Muscle of arm (tissue), 12 donors: ENCODE results near the gene PKNOX2. TPM values are rescaled to one million over a fixed set of nuclear protein-coding genes. Genes with fewer than 3 reads are reported as not detected.

Source experiments
- DNase-seq: peaks from one replicate; pipeline ENCODE4 v3.0.0-alpha.2; 2013
- polyA plus RNA-seq, 12 donors: library from polyadenylated mRNA; unstranded; fragments of 120-200 nt; gene quantifications; one replicate each; pipeline ENCODE4 v1.2.1, GENCODE V29; 2013; ENCODE audit not compliant: insufficient read length in 12 of 12

Gene PKNOX2
- polyA plus RNA-seq, 12 donors, result 18.8 to 53.6 (median 25.8) TPM; not detected in 1

DNA sequence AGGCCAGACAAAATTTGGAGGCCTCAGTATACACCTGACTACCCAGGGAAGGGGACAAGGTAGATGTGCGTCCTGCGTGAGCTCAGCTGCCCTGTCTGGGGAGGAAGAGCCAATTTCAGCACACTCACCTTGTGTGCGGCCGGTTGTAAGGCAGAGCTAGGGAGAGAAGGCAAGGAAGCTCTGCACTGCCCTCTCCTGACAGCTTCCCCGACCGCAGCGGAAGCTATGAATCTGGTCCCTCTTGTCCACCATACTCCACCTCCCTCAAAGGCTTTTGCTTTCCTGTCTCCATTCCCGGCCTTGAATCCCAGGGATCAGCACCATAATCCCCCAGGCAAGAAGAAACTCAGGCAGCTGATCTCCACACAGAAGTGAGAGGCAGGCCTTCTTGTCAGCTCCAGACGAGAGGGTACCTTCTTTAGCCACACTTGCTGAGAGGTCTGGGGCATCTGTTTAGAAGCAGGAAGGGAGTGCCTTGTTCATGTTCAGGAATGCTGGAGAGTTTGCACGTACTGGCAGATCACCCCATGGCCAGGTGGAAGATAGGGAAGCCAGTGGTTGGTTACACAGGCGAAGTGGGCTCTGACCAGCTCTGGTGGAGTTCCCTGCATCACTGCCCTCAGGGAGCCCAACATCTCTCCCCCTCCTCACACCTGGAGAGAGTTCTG is 269.0 kb downstream of the PKNOX2 start:
- DNase-seq, result peak; percentile 41

DNA sequence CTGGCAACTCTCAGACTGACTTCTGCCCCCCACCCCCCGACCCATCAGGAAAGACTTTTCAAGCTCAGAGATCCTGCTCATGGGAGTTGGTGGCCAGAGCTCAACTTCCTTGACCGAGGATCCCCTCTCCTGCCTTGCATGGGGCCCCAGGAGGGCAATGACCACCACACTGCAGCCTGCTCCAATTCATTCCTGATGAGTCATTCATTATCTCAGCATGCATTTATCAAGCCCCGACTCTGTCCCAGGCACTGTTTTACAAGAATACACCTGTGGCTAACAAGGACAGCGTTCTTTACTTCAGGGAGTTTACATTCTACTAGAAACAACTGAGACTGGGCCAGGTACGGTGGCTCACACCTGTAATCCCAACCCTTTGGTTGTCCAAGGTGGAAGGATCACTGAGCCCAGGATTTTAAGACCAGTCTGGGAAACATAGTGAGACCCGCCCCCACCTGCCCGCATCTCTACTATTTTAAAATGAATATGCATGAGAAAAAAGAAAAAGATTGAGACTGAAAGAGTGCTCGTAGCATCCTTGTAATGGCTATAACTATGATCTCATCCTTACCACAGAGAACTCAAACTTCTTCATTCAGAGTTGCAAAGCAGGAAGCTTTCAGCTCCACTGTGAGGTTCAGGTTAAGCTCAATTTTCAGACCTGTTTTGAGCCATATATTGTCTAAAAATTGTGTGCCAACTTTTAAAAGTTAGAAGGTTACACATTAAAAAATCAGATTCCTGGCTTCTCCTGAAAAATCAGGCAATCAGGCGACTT is 271.1 kb downstream of the PKNOX2 start:
- DNase-seq, result no peak

DNA sequence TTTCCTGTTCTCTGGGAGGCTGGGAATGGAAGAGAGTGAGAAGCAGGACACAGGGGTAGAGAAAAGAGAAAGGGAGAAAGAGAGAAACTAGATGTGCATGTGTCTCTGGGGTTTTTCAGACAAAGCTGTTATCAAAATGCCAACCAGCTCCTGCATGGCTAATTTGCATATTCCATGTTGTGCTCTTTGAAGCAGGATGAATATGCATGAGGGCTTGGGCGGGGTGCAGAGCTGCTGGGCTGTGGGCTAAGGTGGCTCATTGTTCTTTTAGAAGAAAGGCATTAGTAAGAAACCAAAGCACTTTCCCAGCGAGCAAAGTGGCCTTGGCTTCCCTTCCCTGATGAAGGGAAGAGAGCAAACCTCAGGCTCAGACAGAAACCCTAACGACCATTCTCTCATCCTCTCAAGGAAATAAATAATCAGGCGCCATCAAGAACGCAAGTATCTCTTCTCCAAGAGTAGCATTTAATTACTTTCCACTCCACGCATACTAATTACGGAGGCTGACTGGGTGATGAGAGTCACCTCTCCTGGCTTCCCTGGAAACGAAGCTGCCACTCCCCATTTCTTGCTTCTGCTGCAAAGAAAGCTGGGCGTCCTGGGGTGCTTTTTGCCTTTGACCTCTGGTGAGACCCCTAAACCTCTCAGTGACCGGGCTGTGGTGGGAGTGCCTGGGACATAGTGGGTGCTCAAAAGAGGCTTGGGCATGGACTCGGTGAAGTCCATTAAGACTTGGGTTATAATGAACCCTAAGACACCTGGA is 277.3 kb downstream of the PKNOX2 start:
- DNase-seq, result no peak

DNA sequence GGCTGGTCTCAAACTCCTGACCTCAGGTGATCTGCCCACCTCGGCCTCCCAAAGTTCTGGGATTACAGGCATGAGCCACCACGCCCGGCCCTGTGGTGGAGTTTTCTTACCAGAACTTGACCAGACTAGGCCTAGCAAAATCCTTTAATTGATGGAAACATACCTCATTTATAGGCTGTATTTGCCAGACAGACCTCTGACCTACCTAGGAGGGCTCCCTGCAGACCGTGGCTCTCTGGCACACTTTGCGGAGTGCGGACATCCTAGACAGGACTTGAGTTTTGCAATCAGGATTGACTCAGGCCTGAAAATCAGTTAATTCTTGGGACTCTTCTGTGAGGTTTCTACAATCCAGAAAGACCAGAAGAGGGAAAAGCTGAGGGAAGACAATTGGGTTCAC is 278.4 kb downstream of the PKNOX2 start:
- DNase-seq, result no peak

DNA sequence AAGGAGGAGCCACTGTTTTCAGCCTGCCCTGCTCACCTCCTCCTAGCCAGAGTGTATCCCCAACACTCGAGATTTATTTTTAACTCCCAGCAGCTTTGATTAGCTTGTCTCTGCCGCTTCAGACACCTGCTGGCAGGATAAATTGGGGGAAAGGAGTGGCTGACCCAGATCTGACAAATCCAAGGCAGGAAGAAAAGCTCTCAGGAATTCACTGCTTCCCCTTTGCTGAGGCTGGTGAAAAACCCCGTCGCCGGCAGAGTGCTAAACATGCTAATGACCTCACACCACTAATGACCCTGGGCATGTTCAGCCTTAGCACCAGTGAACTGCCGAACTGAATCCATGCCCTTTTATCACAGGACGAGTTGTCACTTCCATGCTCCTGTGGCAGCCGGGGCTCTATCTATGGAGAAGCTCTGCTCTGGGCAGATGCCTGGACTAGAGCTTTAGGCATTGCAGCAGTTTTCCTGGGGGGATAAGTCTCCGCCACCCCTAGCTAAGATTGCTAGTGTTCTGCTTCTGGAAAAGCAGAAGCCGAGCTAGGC is 279.3 kb downstream of the PKNOX2 start:
- DNase-seq, result no peak

DNA sequence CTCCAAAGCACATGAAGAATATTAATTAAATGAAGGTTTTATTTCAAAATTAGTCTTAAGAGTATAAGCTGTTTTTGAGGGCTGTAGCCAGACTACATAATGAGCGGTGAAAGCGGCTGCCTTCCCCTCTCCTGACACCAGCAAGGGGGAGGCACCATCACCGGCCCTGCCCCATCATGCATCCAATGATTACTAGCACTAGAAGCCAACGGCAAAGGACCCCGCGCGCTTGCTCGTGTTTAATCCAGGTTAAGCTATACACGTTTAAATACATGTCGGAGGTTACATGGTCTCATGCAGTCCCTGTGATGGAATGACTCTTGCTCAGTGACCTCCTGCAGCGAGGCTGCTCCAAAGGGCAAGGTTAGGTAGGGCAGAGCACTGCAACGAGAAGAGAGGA is 281.2 kb downstream of the PKNOX2 start:
- no peak for DNase-seq

DNA sequence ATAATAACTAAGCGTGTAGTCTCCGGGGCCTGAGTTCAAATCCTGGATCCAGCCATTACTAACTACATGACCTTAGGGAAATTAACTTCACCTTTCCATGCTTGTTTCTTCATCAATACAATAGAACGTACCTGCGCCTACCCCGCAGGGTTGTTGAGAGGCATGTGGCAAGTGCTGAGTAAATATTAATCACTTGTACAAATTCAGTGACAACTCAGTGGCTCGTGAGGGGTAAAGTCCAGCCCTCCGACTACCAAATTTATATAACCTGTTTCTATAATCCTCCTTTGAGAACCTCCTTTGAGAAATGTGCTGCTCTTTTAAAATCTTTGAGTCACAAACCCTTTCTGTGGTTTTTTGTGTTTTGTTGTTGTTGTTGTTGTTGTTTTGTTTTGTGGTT is 281.7 kb downstream of the PKNOX2 start:
- no peak for DNase-seq

DNA sequence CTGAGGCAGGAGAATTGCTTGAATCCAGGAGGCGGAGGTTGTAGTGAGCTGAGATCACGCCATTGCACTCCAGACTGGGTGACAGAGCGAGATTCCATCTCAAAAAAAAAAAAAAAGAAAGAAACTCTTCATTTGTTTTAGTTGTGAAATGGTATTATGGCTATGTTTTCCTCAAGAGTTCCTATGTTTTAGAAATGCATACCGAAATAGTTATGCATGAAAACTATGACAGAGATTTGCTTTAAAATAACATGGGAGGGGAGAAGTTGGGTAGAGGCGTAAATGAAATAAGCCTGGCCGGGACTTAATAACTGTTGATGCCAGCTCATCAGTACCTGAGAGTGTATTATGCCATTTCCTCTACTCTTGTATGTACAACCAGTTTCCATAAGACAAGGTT is 283.2 kb downstream of the PKNOX2 start:
- DNase-seq, result no peak

DNA sequence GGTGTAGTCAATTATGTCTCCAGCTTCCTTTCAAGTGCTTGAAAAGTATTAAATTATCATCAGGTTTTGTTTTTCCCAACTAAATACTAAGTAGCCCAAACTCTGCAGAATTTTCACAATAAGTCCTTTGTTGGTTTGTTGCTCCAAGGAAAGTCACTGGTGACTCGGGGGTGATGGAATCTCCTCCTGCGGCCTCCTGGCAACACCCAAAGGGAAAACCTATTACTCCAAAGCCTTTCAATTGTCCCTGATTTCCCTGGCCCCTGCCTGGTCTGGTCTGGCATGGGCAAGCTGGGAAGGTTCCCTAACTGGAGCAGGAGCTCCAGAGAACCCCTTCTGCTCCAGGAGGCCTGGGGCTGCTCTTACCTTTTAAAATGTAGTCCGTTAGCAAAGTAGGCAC is 283.6 kb downstream of the PKNOX2 start:
- DNase-seq, result no peak

DNA sequence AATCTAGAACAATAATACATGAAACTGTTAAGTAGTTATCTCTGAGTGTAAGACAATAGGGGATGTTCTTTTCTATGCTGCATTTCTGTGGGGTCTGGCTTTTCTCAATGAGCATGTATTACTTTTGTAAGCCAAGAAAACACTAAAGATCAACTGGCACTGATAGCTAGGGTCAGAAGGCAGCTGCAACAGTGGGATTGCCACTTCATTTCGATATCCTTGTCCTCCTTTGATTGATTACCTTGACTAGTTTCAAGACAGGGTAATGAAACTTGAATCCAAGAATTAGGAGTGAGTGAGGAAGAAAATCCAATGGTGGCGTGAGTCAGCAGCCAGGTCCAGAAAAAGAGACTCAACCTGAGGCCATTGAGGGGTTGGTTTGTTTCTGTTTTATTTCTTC is 285.0 kb downstream of the PKNOX2 start:
- no peak for DNase-seq

DNA sequence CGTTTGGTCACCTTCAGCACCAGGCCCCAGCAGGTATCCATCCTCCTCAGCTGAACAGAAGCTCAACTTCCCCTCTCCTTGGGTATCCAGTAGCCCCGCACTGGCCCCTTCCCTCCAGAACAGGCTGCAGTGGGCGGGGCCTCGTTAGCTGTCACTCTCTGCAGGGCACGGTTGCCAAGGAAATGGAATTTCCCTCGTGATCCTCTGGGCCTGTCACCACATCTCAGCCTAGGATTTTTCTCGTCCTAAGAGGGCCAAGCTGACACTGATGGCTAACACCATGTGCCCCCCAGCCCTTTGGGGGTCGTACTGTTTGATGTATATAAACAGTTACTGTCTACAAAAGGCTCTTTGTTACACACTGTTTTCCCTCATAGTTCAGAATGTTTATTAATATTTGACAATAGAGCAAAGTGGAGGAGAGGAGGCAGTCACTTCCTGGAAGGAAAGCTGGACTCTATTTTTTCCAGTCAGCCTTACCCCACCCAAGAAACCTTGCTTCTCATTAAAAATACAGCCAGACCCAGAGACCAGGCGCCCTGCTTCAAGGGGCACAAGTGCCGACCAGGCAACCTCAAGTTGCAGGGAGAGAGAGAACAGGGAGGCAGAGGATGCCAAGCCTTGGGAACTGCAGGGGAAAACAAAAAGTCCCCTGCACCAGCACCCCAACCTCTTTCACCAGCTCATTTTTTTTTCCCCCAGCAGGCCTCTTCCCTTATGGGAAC is 287.0 kb downstream of the PKNOX2 start:
- no peak for DNase-seq

DNA sequence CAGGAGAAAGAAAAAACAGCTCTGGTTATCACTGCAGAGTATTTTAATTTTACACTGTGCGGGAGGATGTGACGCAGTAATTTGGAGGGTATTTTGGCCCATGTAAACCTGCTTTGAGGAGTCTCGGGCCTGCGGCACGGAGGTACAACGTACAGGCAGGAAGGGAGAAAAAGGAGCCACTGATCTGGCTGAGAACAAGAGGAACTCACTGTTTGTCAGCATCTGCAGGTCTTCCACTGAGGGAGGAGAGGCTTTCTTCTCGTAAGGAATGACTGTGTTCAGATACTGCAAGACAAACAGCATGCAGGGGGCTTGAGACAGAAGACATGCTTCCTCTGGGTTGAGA is 287.5 kb downstream of the PKNOX2 start:
- no peak for DNase-seq

DNA sequence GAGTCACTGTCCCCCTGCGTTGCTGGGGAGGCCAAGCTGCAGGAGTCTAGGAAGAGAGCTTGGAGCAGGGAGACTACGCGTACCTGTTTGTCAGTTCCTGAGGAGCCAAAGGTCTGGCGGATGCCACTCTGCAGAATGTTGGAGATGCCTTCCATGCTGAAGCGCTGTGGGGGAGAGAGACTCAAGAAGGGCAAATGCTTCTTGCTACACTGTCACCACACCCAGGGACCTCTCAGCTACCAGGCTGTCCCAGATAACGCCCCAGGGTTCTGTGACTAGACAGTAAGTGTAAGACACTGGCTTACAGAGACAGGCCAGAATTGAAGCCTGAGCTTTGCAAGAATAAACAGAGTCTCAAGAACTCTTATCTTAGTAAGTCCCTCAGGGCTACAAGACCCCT is 289.5 kb downstream of the PKNOX2 start:
- no peak for DNase-seq

DNA sequence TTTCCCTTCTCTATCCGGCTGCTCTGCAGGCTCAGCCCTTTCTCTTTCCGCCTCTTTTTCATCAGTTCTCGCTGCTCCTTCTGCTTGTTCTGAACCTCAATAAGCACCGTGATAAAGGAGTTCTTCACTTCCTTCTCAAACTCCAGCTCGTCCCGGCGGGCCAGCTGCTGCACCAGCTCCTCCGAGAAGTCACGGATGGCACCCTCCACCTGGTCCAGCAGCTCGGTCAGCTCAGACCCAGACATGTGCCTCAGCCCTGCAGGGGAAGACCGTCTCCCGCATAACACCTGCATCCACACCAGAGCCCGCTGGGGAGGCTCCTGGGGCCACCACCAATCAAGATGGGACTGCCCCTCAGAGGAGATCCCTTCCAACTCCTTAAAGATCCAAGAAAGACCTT is 291.3 kb downstream of the PKNOX2 start:
- DNase-seq, result no peak

DNA sequence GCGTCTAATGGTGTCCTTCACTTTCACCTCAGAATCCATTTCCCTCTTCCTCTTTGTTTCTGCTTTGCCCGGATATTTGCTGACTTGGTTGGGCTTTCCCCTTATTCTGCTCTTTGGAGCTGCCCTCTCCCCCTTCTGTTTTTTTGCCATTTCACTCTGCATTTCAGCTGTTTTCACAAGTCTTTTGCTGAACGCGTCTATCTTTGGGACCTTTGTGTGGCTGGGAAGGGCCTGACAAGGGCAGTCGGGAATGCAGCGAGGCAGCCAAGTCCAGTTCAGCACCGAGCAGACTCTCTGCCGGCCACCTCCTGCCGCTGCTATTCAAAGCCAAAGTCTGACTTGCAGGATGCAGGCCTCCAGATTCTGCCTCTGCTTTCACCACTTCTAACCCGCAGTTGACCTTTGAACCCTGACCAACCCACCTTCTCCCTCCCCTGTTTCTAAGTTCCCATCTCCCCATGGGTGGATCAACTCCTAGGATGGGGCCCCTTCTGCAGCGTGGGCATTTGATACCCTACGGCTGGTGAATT is 293.3 kb downstream of the PKNOX2 start:
- peak; percentile 54 for DNase-seq

DNA sequence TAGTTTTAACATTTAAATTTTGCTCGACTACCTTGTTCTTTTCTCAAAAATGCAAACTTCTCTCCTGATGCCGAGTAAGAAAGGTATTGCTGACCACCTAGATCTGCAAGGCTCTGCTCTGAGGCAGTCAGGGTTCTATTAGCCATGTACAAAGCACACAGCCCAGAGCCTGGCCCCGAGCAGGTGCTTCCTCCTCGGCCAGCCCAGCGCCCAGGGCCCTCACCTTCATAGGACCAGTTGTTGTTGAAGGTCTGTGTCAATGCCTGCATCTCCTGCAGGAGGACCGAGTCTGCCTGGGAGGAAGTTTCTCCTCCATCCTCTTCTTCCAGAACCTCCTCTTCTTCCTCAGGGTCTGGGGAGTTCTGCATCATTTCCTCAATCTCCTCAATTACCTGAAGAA is 295.7 kb downstream of the PKNOX2 start:
- no peak for DNase-seq

DNA sequence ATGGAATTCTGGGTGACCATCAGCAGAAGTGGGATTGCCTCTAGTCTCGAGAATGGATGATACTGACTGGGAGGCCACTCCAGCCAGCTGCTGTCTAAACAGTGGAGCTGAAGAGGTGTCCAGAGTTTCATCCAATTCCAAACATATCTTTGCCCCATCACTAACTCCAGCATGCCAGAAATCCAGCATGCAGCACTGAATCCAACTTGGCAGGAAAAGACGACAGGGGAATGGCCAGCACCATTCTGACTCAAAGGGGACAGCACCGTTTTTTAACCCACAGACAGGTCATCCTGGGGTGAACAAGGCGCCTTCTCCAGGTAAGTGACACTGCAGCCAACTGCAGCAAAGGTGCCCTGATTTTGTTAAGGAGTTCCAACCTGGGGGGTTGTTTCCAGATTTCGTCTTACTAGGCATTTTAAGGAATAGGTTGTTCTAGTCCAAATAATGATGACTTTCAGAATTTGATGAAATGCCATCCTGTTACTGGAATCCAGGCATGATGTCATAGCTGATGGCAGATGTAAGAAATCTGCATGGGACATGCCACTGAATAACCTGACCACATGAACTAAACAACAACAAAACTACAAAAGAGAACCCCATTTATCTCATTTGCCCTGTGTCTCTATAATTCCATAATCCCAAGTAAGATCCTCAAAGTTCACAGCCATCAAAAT is 299.2 kb downstream of the PKNOX2 start:
- no peak for DNase-seq

DNA sequence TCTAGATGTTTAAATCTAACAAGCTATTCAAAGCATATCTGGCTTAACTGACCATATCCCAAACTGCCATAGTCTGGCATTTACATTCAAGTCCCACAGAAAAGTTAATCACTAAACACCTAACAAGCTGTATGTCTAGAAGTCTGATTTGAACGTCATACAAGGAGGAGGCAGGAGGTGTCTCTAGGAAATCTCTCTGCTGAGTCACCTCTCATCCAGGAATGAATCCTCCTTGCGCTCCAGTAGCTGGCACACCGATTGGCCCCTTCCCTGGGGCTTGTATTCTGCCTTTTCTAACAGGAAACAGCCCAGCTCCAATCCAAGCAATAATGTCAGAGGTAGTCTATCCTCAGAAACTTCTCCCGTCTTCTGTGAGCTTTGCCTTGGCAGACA is 299.7 kb downstream of the PKNOX2 start:
- no peak for DNase-seq

DNA sequence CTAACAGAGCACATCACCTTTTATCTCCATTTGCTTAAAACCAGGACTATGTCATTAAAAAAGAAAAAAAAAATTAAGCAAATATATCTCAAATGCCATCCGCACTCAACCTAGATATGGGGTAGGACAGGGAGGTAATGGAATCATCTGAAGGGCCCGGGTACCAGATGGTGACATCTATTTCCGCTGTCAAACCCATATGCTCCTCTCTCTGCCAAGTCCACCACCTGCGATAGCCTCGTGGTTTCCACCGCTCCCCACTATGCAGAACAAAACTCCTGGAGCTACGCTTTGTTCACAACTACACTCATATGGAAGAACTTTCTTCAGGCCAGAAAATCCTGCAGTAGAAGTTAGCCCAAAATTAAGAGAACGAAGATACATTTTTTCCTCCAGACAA is 300.1 kb downstream of the PKNOX2 start:
- DNase-seq, result no peak

DNA sequence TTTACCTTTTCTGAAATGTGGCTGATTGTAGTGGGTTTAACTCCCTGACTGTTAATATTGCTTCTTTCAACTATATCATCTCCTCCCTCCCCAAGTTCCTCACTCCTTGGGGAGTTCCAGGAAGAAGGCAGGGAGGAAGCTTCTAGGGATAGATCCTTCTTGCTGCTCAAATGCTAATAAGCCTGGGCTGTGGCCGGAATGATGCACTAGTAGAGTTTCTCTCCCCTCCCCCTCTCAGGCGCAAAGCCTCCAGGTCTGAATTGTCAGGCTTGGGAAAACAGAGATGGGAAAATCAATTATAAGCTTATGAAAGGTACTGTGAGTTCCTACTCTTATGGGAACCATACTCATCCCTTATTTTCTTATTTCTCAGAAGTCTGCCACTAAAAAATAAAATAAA is 300.7 kb downstream of the PKNOX2 start:
- no peak for DNase-seq

DNA sequence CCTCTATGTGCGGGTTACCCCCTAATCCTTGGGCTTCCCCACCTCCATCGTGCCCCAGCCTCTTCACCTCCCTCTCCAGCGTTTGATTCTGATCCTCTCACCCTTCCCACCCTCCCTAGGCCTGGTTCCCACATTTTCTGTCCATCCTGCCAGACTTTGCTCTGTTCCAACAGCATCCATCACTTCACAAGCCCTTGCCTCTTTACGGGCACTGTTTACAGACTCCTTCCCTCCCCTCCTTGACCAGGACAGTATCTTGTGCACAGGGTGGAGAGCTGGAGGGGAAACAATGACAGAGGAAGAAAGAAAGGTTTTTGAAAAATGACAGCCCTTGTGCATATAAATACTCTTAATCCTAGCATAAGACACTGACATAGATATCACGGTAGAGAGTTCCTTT is 301.1 kb downstream of the PKNOX2 start:
- DNase-seq, result no peak
